ENCODE measurements around the gene CFH. TPM values are rescaled to one million over a fixed set of nuclear protein-coding genes. Genes with fewer than 3 reads are reported as not detected.

The CFH gene
- total and polyA plus RNA-seq, 2 donors (not counting 3 experiments of a cell fraction or from before 2014, with no cell fraction given), result 20.7 to 25.3 TPM

DNA sequence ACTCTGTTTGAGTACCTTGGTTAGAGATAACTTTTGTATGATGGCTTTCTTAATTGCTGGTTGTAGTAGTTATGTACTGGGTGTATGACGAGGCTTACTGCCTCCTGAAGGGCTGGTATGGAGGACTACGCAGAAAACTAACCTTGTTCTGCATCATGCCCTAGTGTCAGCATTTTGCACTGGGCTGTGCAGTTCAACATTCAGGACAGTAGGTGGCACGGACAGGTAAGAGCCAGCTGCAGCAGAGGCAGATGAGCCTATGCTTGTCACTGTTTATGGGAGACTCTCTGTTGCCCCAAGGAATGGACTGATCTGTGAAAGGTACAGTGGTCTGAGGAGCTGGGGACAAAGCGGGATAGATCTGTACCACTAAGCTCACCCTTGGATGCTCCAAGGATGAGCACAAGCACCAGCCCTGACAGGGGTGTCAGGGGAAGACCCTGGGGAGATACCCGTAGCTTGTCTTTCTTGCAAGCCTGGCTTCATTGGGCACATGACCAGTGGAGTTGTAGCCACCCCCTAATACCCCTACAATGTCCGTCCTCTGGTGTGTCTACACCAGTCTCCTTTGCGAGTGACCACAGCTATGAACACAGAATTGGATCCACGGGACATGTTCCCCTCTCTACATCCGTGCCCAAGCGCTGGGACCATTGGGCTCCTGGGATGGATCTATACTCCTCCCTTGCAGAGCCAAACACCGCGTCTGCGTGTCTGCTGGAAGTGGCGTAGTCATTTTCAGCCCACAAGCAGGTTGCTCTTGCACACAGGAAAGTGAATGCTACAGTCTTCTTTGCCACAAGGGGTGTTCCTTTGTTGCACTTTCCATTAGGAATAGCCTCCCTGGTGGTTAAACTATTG is 71.7 kb downstream of the CFH start:
- Histone ChIP-seq H3K27me3 (ENCODE audit: control insufficient read depth in 2 of 2, insufficient read depth in 2 of 2, low read length in 2 of 2) (no peaks in the 10 kb centered on the region), H3K9ac (replicated peaks; ENCODE audit: extremely low read depth, insufficient read depth, low read length) (no peak overlapping the region), H3K36me3 (ENCODE audit: control insufficient read depth in 2 of 2, extremely low read depth in 1 of 2, insufficient read depth in 2 of 2, low read length in 2 of 2) (no peaks in the 10 kb centered on the region), H3K79me2 (ENCODE audit: control insufficient read depth, insufficient read depth, low read length) (no peaks in the 10 kb centered on the region), H3K9me1 (replicated peaks; ENCODE audit: control insufficient read depth, extremely low read depth, insufficient read depth, low read length) (no peaks in the 10 kb centered on the region), H3K9me3 (replicated peaks; ENCODE audit: control insufficient read depth, insufficient read depth, low read length) (no peaks in the 10 kb centered on the region), H3K4me2 (ENCODE audit: insufficient read depth, low read length) (no peak overlapping the region), H3K4me1 (ENCODE audit: control insufficient read depth, extremely low read depth, insufficient read depth, low read length) (no peaks in the 10 kb centered on the region), H3K4me3 (replicated peaks in 1 of 3; ENCODE audit: insufficient read depth in 1 of 3, low read depth in 1 of 3, low read length in 3 of 3) (no peak overlapping the region), H4K20me1 (replicated peaks; ENCODE audit: control insufficient read depth, extremely low read depth, insufficient read depth, low read length) (no peaks in the 10 kb centered on the region), H3K27ac (ENCODE audit: insufficient read depth, low read depth, low read length) (no peak overlapping the region), H2AFZ (ENCODE audit: low read depth, low read length) (no peak overlapping the region)
- intact Hi-C loops (cut with micrococcal nuclease) (loop anchor here (1.0 kb wide), 1 partner anchor 634 kb away; no protein-coding TSS in a partner anchor), dilution Hi-C loops (cut with MboI; ENCODE audit: extremely low pct_ligation_motif_present, low sequenced_read_pairs) (no loop called here)
- no peak for TF ChIP-seq JUN (IDR thresholded peaks at IDR 0.05; ENCODE audit: borderline replicate concordance, insufficient read depth, insufficient read length, low read depth)
- TF ChIP-seq, protein P1, sequence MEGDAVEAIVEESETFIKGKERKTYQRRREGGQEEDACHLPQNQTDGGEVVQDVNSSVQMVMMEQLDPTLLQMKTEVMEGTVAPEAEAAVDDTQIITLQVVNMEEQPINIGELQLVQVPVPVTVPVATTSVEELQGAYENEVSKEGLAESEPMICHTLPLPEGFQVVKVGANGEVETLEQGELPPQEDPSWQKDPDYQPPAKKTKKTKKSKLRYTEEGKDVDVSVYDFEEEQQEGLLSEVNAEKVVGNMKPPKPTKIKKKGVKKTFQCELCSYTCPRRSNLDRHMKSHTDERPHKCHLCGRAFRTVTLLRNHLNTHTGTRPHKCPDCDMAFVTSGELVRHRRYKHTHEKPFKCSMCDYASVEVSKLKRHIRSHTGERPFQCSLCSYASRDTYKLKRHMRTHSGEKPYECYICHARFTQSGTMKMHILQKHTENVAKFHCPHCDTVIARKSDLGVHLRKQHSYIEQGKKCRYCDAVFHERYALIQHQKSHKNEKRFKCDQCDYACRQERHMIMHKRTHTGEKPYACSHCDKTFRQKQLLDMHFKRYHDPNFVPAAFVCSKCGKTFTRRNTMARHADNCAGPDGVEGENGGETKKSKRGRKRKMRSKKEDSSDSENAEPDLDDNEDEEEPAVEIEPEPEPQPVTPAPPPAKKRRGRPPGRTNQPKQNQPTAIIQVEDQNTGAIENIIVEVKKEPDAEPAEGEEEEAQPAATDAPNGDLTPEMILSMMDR (IDR thresholded peaks at IDR 0.05; ENCODE audit: extremely low read depth in 1 of 2, insufficient read depth in 1 of 2, low read depth in 1 of 2, low read length in 2 of 2), result peak; percentile 8 to 62
- DNase-seq (ENCODE audit: low read depth, low spot score), result no peak
- BruUV-seq (replicated peaks), result no TSS peak
- FAIRE-seq, result peak; percentile 67
- ChIA-PET POLR2A (no interaction called here), CTCF (interaction anchor here (0.8 to 2.5 kb wide), 7 partner anchors 8 to 633 kb away, joined by 3 to 30 read pairs (median 4); no protein-coding TSS in a partner anchor)

DNA sequence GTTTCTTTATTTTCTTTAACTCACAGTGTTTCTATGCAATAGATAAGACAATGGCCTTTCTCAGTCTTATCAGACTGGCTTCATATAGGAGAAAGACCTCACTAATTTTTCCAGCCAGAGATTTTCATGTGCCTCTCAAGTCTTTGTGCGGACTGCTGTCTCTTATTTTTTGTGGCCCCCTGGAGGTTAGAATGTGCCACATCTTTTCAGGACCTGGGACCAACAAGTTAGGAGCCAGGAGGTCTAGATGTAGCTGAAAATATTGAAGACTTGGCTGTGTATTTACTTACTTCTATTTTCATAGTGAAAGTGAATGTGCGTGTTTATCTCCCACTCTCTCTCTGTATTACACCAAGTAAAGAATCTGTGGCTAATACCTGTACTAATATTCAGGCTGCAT is 80.7 kb downstream of the CFH start:
- H3K9ac ChIP-seq (replicated peaks; ENCODE audit: extremely low read depth, insufficient read depth, low read length), result no peak overlapping the region
- H3K79me2 ChIP-seq (ENCODE audit: control insufficient read depth, insufficient read depth, low read length), result no peaks in the 10 kb centered on the region
- H2AFZ ChIP-seq (ENCODE audit: low read depth, low read length), result no peak overlapping the region
- ChIA-PET CTCF (interaction anchor here (1.1 kb wide), 1 partner anchor 9 kb away, joined by 3 read pairs; no protein-coding TSS in a partner anchor), POLR2A (no interaction called here)
- no peaks in the 10 kb centered on the region for H3K36me3 ChIP-seq (ENCODE audit: control insufficient read depth in 2 of 2, extremely low read depth in 1 of 2, insufficient read depth in 2 of 2, low read length in 2 of 2)
- no peaks in the 10 kb centered on the region for H3K9me1 ChIP-seq (replicated peaks; ENCODE audit: control insufficient read depth, extremely low read depth, insufficient read depth, low read length)
- no peak overlapping the region for H3K27ac ChIP-seq (ENCODE audit: insufficient read depth, low read depth, low read length)
- DNase-seq (ENCODE audit: low read depth, low spot score) (no peak), FAIRE-seq (no peak)
- no TSS peak for BruUV-seq (replicated peaks)
- no peaks in the 10 kb centered on the region for H3K27me3 ChIP-seq (ENCODE audit: control insufficient read depth in 2 of 2, insufficient read depth in 2 of 2, low read length in 2 of 2)
- H4K20me1 ChIP-seq (replicated peaks; ENCODE audit: control insufficient read depth, extremely low read depth, insufficient read depth, low read length), result no peaks in the 10 kb centered on the region
- H3K9me3 ChIP-seq (replicated peaks; ENCODE audit: control insufficient read depth, insufficient read depth, low read length), result no peaks in the 10 kb centered on the region
- H3K4me2 ChIP-seq (ENCODE audit: insufficient read depth, low read length), result no peak overlapping the region
- dilution Hi-C loops (cut with MboI; ENCODE audit: extremely low pct_ligation_motif_present, low sequenced_read_pairs) (no loop called here), intact Hi-C loops (cut with micrococcal nuclease) (no loop called here)
- no peak overlapping the region for H3K4me3 ChIP-seq (replicated peaks in 1 of 3; ENCODE audit: insufficient read depth in 1 of 3, low read depth in 1 of 3, low read length in 3 of 3)
- no peaks in the 10 kb centered on the region for H3K4me1 ChIP-seq (ENCODE audit: control insufficient read depth, extremely low read depth, insufficient read depth, low read length)
- no peak for TF ChIP-seq POLR2A (IDR thresholded peaks at IDR 0.05; ENCODE audit: low read depth, low read length)
- TF ChIP-seq JUN (IDR thresholded peaks at IDR 0.05; ENCODE audit: borderline replicate concordance, insufficient read depth, insufficient read length, low read depth), result no peak
- no peak for TF ChIP-seq FOS (IDR thresholded peaks at IDR 0.05; ENCODE audit: borderline replicate concordance, insufficient read depth, low read length)
- TF ChIP-seq GATA2 (IDR thresholded peaks at IDR 0.05; ENCODE audit: insufficient read depth, insufficient read length, low read depth, low read length), result no peak
- no peak for TF ChIP-seq POLR2AphosphoS5 (IDR thresholded peaks at IDR 0.05; ENCODE audit: insufficient read depth, low read depth, low read length)
- TF ChIP-seq, protein P1 (IDR thresholded peaks at IDR 0.05; ENCODE audit: extremely low read depth in 1 of 2, insufficient read depth in 1 of 2, low read depth in 1 of 2, low read length in 2 of 2), result no peak
- no peak for TF ChIP-seq EZH2 (IDR thresholded peaks at IDR 0.05; ENCODE audit: borderline replicate concordance, low read depth, low read length, severe bottlenecking)
- no peak for TF ChIP-seq MAX (IDR thresholded peaks at IDR 0.05; ENCODE audit: insufficient read depth, insufficient read length)
- TF ChIP-seq MYC (IDR thresholded peaks at IDR 0.05; ENCODE audit: low read depth, low read length), result no peak

All from endothelial cell of umbilical vein (primary cell).